Measurements from ENCODE around the gene PTGES2. TPM values are rescaled to one million over a fixed set of nuclear protein-coding genes. Genes with fewer than 3 reads are reported as not detected.

The PTGES2 gene
- total and polyA plus RNA-seq, 2 of the 13 experiments (the other 11 are each of a cell fraction or from before 2014, with no cell fraction given): 63.7 to 79.8 TPM

DNA sequence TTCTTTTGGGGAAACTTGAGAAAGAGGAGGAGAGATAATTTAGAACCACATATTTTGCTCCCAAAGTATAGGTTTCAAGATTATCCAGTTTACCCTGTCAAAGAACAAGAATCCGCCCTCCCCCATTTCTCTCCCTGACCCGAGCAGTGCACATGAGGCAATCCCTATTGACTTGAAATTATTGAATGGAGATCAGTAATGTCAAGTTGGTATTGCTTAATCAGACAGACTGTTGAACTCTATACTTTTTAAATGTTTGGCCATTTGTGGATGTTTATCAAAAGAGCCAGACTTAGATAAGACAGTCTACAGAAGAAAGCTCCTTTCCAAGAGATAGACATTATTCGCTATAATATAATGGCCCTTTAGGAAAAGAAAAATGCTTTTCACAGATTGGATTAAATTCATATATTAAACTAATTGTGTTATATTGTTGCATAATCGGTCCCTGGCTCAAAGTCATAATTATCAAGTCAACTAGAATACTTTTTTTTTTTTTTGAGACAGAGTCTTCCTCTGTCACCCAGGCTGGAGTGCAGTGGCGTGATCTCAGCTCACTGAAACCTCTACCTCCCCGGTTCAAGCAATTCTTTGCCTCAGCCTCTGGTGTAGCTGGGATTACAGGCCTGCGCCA, 54.2 kb downstream of the PTGES2 start (continued):
- peak; percentile 65 to 89; a peak in 3 of 4 replicates for TF ChIP-seq EP300 (IDR thresholded peaks at IDR 0.05; ENCODE audit: low read depth in 2 of 2, low read length in 2 of 2)
- TF ChIP-seq EP300 (CRISPR knock-in tag; IDR thresholded peaks at IDR 0.05; ENCODE audit: borderline replicate concordance): no peak
- TF ChIP-seq, protein P1, sequence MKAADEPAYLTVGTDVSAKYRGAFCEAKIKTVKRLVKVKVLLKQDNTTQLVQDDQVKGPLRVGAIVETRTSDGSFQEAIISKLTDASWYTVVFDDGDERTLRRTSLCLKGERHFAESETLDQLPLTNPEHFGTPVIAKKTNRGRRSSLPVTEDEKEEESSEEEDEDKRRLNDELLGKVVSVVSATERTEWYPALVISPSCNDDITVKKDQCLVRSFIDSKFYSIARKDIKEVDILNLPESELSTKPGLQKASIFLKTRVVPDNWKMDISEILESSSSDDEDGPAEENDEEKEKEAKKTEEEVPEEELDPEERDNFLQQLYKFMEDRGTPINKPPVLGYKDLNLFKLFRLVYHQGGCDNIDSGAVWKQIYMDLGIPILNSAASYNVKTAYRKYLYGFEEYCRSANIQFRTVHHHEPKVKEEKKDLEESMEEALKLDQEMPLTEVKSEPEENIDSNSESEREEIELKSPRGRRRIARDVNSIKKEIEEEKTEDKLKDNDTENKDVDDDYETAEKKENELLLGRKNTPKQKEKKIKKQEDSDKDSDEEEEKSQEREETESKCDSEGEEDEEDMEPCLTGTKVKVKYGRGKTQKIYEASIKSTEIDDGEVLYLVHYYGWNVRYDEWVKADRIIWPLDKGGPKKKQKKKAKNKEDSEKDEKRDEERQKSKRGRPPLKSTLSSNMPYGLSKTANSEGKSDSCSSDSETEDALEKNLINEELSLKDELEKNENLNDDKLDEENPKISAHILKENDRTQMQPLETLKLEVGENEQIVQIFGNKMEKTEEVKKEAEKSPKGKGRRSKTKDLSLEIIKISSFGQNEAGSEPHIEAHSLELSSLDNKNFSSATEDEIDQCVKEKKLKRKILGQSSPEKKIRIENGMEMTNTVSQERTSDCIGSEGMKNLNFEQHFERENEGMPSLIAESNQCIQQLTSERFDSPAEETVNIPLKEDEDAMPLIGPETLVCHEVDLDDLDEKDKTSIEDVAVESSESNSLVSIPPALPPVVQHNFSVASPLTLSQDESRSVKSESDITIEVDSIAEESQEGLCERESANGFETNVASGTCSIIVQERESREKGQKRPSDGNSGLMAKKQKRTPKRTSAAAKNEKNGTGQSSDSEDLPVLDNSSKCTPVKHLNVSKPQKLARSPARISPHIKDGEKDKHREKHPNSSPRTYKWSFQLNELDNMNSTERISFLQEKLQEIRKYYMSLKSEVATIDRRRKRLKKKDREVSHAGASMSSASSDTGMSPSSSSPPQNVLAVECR (CRISPR knock-in tag; IDR thresholded peaks at IDR 0.05; ENCODE audit: borderline replicate concordance): peak; percentile 40; the same call in 1 of the 2 replicates
- TF ChIP-seq NPAS2 (CRISPR knock-in tag; IDR thresholded peaks at IDR 0.05; ENCODE audit: borderline replicate concordance): no peak
- TF ChIP-seq, protein P2, sequence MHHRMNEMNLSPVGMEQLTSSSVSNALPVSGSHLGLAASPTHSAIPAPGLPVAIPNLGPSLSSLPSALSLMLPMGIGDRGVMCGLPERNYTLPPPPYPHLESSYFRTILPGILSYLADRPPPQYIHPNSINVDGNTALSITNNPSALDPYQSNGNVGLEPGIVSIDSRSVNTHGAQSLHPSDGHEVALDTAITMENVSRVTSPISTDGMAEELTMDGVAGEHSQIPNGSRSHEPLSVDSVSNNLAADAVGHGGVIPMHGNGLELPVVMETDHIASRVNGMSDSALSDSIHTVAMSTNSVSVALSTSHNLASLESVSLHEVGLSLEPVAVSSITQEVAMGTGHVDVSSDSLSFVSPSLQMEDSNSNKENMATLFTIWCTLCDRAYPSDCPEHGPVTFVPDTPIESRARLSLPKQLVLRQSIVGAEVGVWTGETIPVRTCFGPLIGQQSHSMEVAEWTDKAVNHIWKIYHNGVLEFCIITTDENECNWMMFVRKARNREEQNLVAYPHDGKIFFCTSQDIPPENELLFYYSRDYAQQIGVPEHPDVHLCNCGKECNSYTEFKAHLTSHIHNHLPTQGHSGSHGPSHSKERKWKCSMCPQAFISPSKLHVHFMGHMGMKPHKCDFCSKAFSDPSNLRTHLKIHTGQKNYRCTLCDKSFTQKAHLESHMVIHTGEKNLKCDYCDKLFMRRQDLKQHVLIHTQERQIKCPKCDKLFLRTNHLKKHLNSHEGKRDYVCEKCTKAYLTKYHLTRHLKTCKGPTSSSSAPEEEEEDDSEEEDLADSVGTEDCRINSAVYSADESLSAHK (CRISPR knock-in tag; IDR thresholded peaks at IDR 0.05; ENCODE audit: borderline replicate concordance): no peak
- peak; percentile 20; the same call in 1 of the 2 replicates for TF ChIP-seq PITX1 (CRISPR knock-in tag; IDR thresholded peaks at IDR 0.05)
- peak; percentile 51; the same call in 1 of the 2 replicates for TF ChIP-seq SALL1 (CRISPR knock-in tag; IDR thresholded peaks at IDR 0.05)
- TF ChIP-seq, protein P3, sequence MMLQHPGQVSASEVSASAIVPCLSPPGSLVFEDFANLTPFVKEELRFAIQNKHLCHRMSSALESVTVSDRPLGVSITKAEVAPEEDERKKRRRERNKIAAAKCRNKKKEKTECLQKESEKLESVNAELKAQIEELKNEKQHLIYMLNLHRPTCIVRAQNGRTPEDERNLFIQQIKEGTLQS (CRISPR knock-in tag; IDR thresholded peaks at IDR 0.05): 0 out of 2 replicates have a peak, but pooled peaks have one; percentile 23
- TF ChIP-seq HNF4G (IDR thresholded peaks at IDR 0.05; ENCODE audit: borderline replicate concordance, low read depth, low read length): peak; percentile 78; the same call in 1 of the 2 replicates
- TF ChIP-seq HNF4G (CRISPR knock-in tag; IDR thresholded peaks at IDR 0.05; ENCODE audit: borderline replicate concordance, low read depth): no peak
